GM19099 (cell line): ENCODE results near the gene FBLN1.

Experiments
- POLR2A ChIP-seq: IDR thresholded peaks from 3 replicates; pipeline ENCODE4 v1.6.1; 2011; ENCODE audit warnings: low read depth; ENCODE audit not compliant: insufficient read length; ENCODE audit errors: extremely low read depth

Gene FBLN1

GRCh38 chr22:45502215-45503049, at the start of gene FBLN1:
TSS of gene FBLN1 (plus strand) at chr22:45502883. CDS start at chr22:45502986, 103 bp downstream.
- no peak for TF ChIP-seq POLR2A

GRCh38 chr22:45453764-45454163, 48.9 kb upstream of the FBLN1 start:
- TF ChIP-seq POLR2A, result no peak

- TF ChIP-seq POLR2A, result no peak
Measured at GRCh38 chr22:45454275-45454674, 48.4 kb upstream of the FBLN1 start.

- TF ChIP-seq POLR2A, result no peak
Measured at GRCh38 chr22:45455212-45455611, 47.5 kb upstream of the FBLN1 start.

- no peak for TF ChIP-seq POLR2A
Measured at GRCh38 chr22:45455621-45456020, 47.1 kb upstream of the FBLN1 start.

GRCh38 chr22:45456811-45457210, 45.9 kb upstream of the FBLN1 start:
- TF ChIP-seq POLR2A, result no peak

GRCh38 chr22:45458532-45458931, 44.2 kb upstream of the FBLN1 start:
- TF ChIP-seq POLR2A, result no peak

GRCh38 chr22:45459235-45459634, 43.4 kb upstream of the FBLN1 start:
- TF ChIP-seq POLR2A, result no peak

- TF ChIP-seq POLR2A, result no peak
Measured at GRCh38 chr22:45460288-45461109, 42.2 kb upstream of the FBLN1 start.

GRCh38 chr22:45462034-45462655, 40.5 kb upstream of the FBLN1 start:
- TF ChIP-seq POLR2A, result no peak

GRCh38 chr22:45465633-45466032, 37.0 kb upstream of the FBLN1 start:
- TF ChIP-seq POLR2A, result no peak

- no peak for TF ChIP-seq POLR2A
Measured at GRCh38 chr22:45468872-45469271, 33.8 kb upstream of the FBLN1 start.

- TF ChIP-seq POLR2A, result no peak
Measured at GRCh38 chr22:45469281-45470073, 33.2 kb upstream of the FBLN1 start.

- no peak for TF ChIP-seq POLR2A
Measured at GRCh38 chr22:45470871-45471270, 31.8 kb upstream of the FBLN1 start.

GRCh38 chr22:45472426-45472825, 30.3 kb upstream of the FBLN1 start:
- TF ChIP-seq POLR2A, result no peak
